HG03439 (cell line): ENCODE data around the gene SCN3B.
"Not testable (repeated sequence)": the region's sequence is repeated elsewhere in the genome, so short reads cannot be mapped to it uniquely, and the experiment has no call there.

Source experiments
- ATAC-seq: cut with Tn5 transposase; IDR thresholded peaks from one replicate; pipeline ENCODE4 v1.9.1; 2021; ENCODE audit warnings: mild to moderate bottlenecking, moderate library complexity; ENCODE audit not compliant: unreplicated experiment

Gene SCN3B

GRCh38 chr11:123654566-123655081 is at the start of gene SCN3B:
Gene SCN3B, minus strand, starts transcription at chr11:123654624. Its CDS starts 823 bp downstream, at chr11:123653801.
- ATAC-seq = no peak

- no peak for ATAC-seq
Observed at GRCh38 chr11:123702696-123703095, 48.3 kb upstream of the SCN3B start.

- ATAC-seq = no peak
Observed at GRCh38 chr11:123702139-123702538, 47.7 kb upstream of the SCN3B start.

GRCh38 chr11:123700772-123701171 is 46.3 kb upstream of the SCN3B start:
- no peak for ATAC-seq

GRCh38 chr11:123698546-123699127 is 44.2 kb upstream of the SCN3B start:
- no peak for ATAC-seq

- no peak for ATAC-seq
Observed at GRCh38 chr11:123696183-123696582, 41.8 kb upstream of the SCN3B start.

GRCh38 chr11:123695231-123695630 is 40.8 kb upstream of the SCN3B start:
- ATAC-seq = no peak

- ATAC-seq = no peak
Observed at GRCh38 chr11:123694551-123694950, 40.1 kb upstream of the SCN3B start.

- no peak for ATAC-seq
Observed at GRCh38 chr11:123692961-123693360, 38.5 kb upstream of the SCN3B start.

- ATAC-seq = no peak
Observed at GRCh38 chr11:123690485-123690884, 36.1 kb upstream of the SCN3B start.

- ATAC-seq = no peak
Observed at GRCh38 chr11:123684601-123685000, 30.2 kb upstream of the SCN3B start.

- no peak for ATAC-seq
Observed at GRCh38 chr11:123683428-123684170, 29.2 kb upstream of the SCN3B start.

GRCh38 chr11:123682696-123683410 is 28.4 kb upstream of the SCN3B start:
- ATAC-seq = no peak

- no peak for ATAC-seq
Observed at GRCh38 chr11:123681030-123681429, 26.6 kb upstream of the SCN3B start.

GRCh38 chr11:123678246-123678645 is 23.8 kb upstream of the SCN3B start:
- ATAC-seq = no peak

- no peak for ATAC-seq
Observed at GRCh38 chr11:123677510-123677909, 23.1 kb upstream of the SCN3B start.

- no peak for ATAC-seq
Observed at GRCh38 chr11:123674297-123674696, 19.9 kb upstream of the SCN3B start.

- ATAC-seq = no peak
Observed at GRCh38 chr11:123672568-123672967, 18.1 kb upstream of the SCN3B start.

GRCh38 chr11:123671534-123671933 is 17.1 kb upstream of the SCN3B start:
- ATAC-seq = no peak

GRCh38 chr11:123670081-123670480 is 15.7 kb upstream of the SCN3B start:
- ATAC-seq = no peak

- ATAC-seq = no peak
Observed at GRCh38 chr11:123665306-123665705, 10.9 kb upstream of the SCN3B start.

GRCh38 chr11:123659965-123660364 is 5.5 kb upstream of the SCN3B start:
- ATAC-seq = not testable (repeated sequence)
